Suprapubic skin (tissue), 4 donors: ENCODE measurements around the gene COL23A1. TPM values are rescaled to one million over a fixed set of nuclear protein-coding genes. Genes with fewer than 3 reads are reported as not detected.

Experiments used
- DNase-seq, 2 donors: peaks; one replicate each; pipeline ENCODE4 v3.0.0-alpha.2; 2019; ENCODE audit warnings: low spot score in 2 of 2
- H3K27ac ChIP-seq: fragments of 200-600 bp; sonication (generic); one replicate; pipeline ENCODE4 v1.5.1; 2019
- H3K27me3 ChIP-seq: fragments of 200-600 bp; sonication (generic); one replicate; pipeline ENCODE4 v1.5.1; 2019
- H3K36me3 ChIP-seq: fragments of 200-600 bp; sonication (generic); one replicate; pipeline ENCODE4 v1.5.1; 2019
- H3K4me1 ChIP-seq: fragments of 200-600 bp; sonication (generic); one replicate; pipeline ENCODE4 v1.5.1; 2019
- H3K4me3 ChIP-seq: fragments of 200-600 bp; sonication (generic); one replicate; pipeline ENCODE4 v1.5.1; 2019; ENCODE audit warnings: mild to moderate bottlenecking
- H3K9me3 ChIP-seq: fragments of 200-600 bp; sonication (generic); one replicate; pipeline ENCODE4 v1.5.1; 2019
- CTCF ChIP-seq, 2 donors: fragments of 200-600 bp in 1 of 2; fragments of 450-650 bp in 1 of 2; sonication (generic) in 1 of 2; IDR thresholded peaks; one replicate each; pipeline ENCODE4 v1.5.1; 2016 to 2019; ENCODE audit warnings: antibody characterized with exemption in 2 of 2, mild to moderate bottlenecking in 1 of 2, moderate library complexity in 1 of 2
- EP300 ChIP-seq: sonication (generic); formaldehyde crosslinking; IDR thresholded peaks from one replicate; pipeline ENCODE4 v1.6.1; 2017; ENCODE audit warnings: antibody characterized with exemption
- POLR2A ChIP-seq, 2 donors: fragments of 450-650 bp; IDR thresholded peaks; one replicate each; pipeline ENCODE4 v1.6.1; 2017; ENCODE audit warnings: antibody characterized with exemption in 2 of 2, mild to moderate bottlenecking in 2 of 2, moderate library complexity in 2 of 2
- POLR2AphosphoS5 ChIP-seq, 3 donors: sonication (generic); formaldehyde crosslinking; IDR thresholded peaks; one replicate each; pipeline ENCODE4 v1.6.1; 2017; ENCODE audit warnings: antibody characterized with exemption in 3 of 3
- WGBS: methylation state at CpG from one replicate; pipeline ENCODE4 v1.1.5; 2018; 5-methylcytosine and 5-hydroxymethylcytosine counted together
- total RNA-seq, 4 donors: library from RNA; depleted of rRNA; stranded (reverse); fragments of >200 nt; gene quantifications; one replicate each; pipeline ENCODE4 v1.1.0, GENCODE V29; 2016

The COL23A1 gene
- total RNA-seq, 4 donors from 2014 or later: 1.6 to 4.4 (median 3.4) TPM

DNA sequence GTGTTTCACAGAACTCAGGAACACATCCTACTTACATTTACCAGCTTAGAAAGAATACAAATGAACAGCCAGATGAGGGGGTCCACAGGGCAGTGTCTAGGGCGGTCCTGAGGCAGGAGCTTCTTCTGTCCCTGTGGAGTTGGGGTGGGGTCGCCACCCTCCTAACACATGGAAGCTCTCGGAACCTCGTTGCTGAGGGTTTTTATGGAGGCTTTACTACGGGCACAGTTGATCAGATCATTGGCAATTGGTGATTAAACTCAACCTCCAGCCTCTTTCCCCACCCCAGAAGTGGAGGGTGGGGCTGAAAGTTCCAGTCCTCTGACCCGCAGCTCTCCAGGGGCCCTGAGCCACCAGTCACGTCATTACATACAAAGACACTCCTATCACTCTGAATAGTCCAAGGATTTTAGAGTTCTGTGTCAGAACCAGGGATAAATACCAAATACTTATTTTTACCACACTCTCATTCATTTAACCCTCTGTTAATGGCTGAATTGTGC, 156.9 kb downstream of the COL23A1 start:
- DNase-seq: no peak

DNA sequence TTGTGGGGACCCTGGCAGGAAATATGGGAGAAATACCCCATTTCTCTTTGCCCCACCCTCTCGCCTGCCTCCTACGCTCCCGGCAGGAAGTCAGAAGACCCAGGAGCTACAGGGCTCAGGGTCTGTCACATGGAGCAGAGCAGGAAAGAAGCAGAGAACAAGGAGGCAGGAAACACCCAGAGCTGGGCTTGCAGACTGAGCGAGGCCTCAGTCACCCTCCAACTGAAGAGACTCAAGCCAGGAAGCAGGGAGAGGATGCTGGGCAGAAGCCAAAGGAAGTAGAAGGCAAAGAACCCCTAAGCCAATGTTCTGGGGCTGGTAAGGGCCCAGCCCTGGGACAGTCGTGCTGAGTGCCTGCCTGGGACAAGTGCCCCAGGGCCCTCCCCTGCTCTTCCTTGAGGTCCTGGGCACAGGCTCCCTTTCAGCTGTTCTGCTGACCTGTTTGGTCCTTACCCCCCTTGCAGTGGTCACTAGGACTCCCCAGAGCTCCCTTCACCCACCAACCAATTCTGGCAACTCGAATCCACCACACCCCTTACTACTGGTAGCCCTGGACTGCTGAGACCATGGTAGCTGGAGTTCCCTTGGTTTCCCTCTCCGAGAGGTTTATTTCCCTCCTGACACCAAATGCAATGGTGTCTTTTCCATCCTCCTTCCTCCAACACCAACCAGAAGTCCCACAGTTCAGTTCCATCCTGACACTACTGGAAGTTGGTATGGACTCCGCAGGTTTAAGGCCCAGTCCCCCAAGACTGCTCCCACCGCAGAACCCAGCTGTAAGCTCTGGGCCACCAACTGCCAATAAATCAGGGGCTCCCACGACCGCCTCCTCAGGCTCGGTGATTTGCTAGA, 157.5 kb downstream of the COL23A1 start:
- Histone ChIP-seq H3K4me1 (peaks cover 38% of the 10 kb centered on the region), H3K9me3 (no peaks in the 10 kb centered on the region), H3K36me3 (no peaks in the 10 kb centered on the region), H3K27me3 (no peaks in the 10 kb centered on the region), H3K27ac (peak overlapping the region; percentile 70), H3K4me3 (no peak overlapping the region)
- peak in 1 of 2 donors; percentile 45 for DNase-seq
- TF ChIP-seq CTCF (IDR thresholded peaks at IDR 0.05) (no peak), POLR2AphosphoS5 (IDR thresholded peaks at IDR 0.05) (no peak), EP300 (no peak), POLR2A (IDR thresholded peaks at IDR 0.05) (no peak)
- 75% methylated on average over 12 of the region's 12 CpGs for WGBS

More for the DNA sequence above, 156.9 kb downstream of the COL23A1 start:
- Histone ChIP-seq H3K36me3 (no peaks in the 10 kb centered on the region), H3K27ac (peak overlapping the region; percentile 70), H3K9me3 (no peaks in the 10 kb centered on the region), H3K4me1 (peaks cover 37% of the 10 kb centered on the region), H3K4me3 (no peak overlapping the region), H3K27me3 (peaks cover 5% of the 10 kb centered on the region)
- WGBS: 67% methylated on average over 7 of the region's 7 CpGs
- no peak for TF ChIP-seq CTCF (IDR thresholded peaks at IDR 0.05)
- TF ChIP-seq POLR2AphosphoS5 (IDR thresholded peaks at IDR 0.05): no peak
- TF ChIP-seq EP300: no peak
- no peak for TF ChIP-seq POLR2A (IDR thresholded peaks at IDR 0.05)

GRCh38 chr5:178431782-178432165, 158.4 kb downstream of the COL23A1 start:
- TF ChIP-seq EP300 (no peak), POLR2AphosphoS5 (IDR thresholded peaks at IDR 0.05) (no peak), CTCF (IDR thresholded peaks at IDR 0.05) (no peak), POLR2A (IDR thresholded peaks at IDR 0.05) (no peak)
- H3K4me1 ChIP-seq: peaks cover 38% of the 10 kb centered on the region
- 85% methylated on average over 5 of the region's 5 CpGs for WGBS
- H3K4me3 ChIP-seq: no peak overlapping the region
- DNase-seq: no peak
- H3K27me3 ChIP-seq: no peaks in the 10 kb centered on the region
- H3K36me3 ChIP-seq: no peaks in the 10 kb centered on the region
- no peaks in the 10 kb centered on the region for H3K9me3 ChIP-seq
- H3K27ac ChIP-seq: peak overlapping the region; percentile 70

DNA sequence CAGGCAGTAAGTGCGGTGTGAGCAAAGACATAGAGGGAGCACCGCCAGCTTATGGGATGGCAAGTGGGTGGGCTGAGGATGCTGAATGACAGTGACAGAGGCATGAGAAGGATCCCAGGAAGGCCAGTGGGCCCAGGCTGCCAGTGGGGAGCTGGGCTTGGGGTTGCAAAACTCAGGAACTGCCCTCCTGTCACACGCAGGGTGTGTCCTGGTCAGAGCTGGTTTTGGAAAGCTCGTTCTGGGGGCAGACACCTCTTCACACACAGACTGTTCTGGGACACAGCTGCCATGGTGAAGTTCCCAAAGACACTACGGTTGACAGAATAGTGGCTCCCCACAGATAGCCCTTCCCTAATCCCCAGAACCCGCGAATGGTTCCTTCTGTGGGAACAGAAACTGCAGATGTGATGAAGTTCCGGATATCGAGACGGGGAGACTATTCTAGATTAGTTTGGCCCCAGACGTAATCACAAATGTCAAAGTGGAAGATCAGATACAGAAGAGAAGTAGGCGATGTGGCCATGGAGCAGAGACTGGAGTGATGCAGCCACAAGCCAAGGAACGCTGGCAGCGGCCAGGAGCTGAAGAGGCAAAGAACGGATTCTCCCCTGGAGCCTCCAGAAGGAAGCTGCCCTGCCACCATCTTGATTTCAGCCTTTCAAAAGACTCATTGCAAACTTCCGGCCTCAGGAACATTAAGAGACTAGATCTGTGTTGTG, 159.0 kb downstream of the COL23A1 start:
- TF ChIP-seq POLR2AphosphoS5 (IDR thresholded peaks at IDR 0.05): no peak
- no peak for TF ChIP-seq POLR2A (IDR thresholded peaks at IDR 0.05)
- no peak for TF ChIP-seq CTCF (IDR thresholded peaks at IDR 0.05)
- no peak for TF ChIP-seq EP300
- DNase-seq: peak; percentile 40 to 67
- H3K27me3 ChIP-seq: no peaks in the 10 kb centered on the region
- H3K36me3 ChIP-seq: no peaks in the 10 kb centered on the region
- 87% methylated on average over 16 of the region's 16 CpGs for WGBS
- H3K4me3 ChIP-seq: no peak overlapping the region
- no peak overlapping the region for H3K27ac ChIP-seq
- no peaks in the 10 kb centered on the region for H3K9me3 ChIP-seq
- peaks cover 38% of the 10 kb centered on the region for H3K4me1 ChIP-seq
